ENCODE data around the gene LYPD4. TPM values are rescaled to one million over a fixed set of nuclear protein-coding genes. Genes with fewer than 3 reads are reported as not detected.

Gene LYPD4
- total RNA-seq, 4 donors from 2014 or later: not detected

GRCh38 chr19:41869374-41869955, 25.0 kb upstream of the LYPD4 start:
- intact Hi-C loops (cut with DNase I): no loop called here
- 76 to 80% methylated on average over 10 to 12 of the region's 13 CpGs for WGBS, 2 donors
- Histone ChIP-seq H3K27me3 (no peaks in the 10 kb centered on the region), H3K9me3 (no peaks in the 10 kb centered on the region), H3K4me1 (peaks cover 13 to 17% of the 10 kb centered on the region in 2 donors), H3K36me3 (peaks cover 42 to 49% of the 10 kb centered on the region in 2 donors), H3K27ac (no peak overlapping the region), H3K4me3 (replicated peaks in 1 of 3) (no peak overlapping the region)
- DNase-seq: no peak
- TF ChIP-seq, protein P1, sequence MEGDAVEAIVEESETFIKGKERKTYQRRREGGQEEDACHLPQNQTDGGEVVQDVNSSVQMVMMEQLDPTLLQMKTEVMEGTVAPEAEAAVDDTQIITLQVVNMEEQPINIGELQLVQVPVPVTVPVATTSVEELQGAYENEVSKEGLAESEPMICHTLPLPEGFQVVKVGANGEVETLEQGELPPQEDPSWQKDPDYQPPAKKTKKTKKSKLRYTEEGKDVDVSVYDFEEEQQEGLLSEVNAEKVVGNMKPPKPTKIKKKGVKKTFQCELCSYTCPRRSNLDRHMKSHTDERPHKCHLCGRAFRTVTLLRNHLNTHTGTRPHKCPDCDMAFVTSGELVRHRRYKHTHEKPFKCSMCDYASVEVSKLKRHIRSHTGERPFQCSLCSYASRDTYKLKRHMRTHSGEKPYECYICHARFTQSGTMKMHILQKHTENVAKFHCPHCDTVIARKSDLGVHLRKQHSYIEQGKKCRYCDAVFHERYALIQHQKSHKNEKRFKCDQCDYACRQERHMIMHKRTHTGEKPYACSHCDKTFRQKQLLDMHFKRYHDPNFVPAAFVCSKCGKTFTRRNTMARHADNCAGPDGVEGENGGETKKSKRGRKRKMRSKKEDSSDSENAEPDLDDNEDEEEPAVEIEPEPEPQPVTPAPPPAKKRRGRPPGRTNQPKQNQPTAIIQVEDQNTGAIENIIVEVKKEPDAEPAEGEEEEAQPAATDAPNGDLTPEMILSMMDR (IDR thresholded peaks at IDR 0.05): no peak
- TF ChIP-seq POLR2A (IDR thresholded peaks at IDR 0.05): no peak

DNA sequence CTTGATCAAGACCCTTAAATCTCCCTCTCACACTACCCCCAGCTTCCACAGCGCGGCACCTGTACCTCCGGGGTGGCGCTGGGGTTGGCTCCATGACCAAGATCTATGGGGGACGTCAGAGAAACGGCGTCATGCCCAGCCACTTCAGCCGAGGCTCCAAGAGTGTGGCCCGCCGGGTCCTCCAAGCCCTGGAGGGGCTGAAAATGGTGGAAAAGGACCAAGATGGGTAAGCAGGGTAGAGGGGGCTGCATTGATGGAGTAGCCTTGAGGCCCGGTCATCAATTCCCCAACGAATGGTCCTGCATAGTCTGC, 24.5 kb upstream of the LYPD4 start:
- WGBS, 2 donors: 77% methylated on average over 12 of the region's 12 CpGs; no CpG with 5 or more reads in 1 of the 2 donors
- Histone ChIP-seq H3K9me3 (no peaks in the 10 kb centered on the region), H3K36me3 (peaks cover 47 to 54% of the 10 kb centered on the region in 2 donors), H3K4me3 (replicated peaks in 1 of 3) (no peak overlapping the region), H3K27me3 (no peaks in the 10 kb centered on the region), H3K27ac (no peak overlapping the region), H3K4me1 (peaks cover 13 to 17% of the 10 kb centered on the region in 2 donors)
- intact Hi-C loops (cut with DNase I): no loop called here
- no peak for DNase-seq
- TF ChIP-seq POLR2A (IDR thresholded peaks at IDR 0.05): no peak
- TF ChIP-seq, protein P1 (IDR thresholded peaks at IDR 0.05): no peak

DNA sequence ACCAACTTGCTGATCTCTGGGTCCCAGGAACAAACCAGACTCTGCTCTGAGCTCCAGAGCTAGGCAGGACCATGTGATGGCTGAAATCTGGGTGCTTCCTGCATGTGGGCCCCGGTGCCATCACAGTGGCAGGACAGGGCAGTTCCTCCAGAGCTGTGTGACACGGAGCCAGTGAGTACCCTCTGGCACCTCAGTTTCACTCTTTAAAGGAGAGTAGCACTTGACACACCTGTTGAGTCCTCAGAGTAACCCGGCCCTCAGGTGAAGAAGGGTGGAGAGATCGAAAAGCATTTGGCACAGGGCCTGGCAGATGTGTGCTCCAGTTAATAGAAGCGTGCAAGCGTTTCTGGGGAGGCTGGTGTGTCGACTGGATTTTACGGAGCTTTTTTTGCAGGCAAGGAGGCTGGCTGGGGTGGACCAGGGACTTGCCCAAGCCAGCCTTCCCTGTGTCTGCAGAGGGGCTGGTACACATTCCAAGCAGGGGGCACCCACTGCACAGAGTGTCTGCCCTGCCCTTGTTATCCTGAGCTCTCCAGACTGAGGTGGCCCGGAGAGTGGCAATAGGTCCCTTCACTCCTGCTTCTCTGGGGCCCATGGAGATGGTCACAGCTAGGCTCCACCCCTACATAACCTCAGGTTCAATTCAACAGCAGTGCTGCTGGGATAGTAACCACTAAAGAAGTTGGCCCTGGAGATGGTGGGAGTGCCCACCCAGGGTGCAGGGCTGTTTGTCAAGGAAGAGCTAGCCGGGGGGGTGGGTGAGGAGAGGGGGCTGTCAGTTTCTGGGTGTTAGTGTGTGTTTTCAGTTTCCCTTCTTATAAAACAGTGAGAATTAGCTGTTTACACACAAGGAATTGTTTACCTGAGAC, 23.9 kb upstream of the LYPD4 start:
- H3K36me3 ChIP-seq: peaks cover 50 to 57% of the 10 kb centered on the region in 2 donors
- peaks cover 13 to 17% of the 10 kb centered on the region in 2 donors for H3K4me1 ChIP-seq
- no peak overlapping the region for H3K4me3 ChIP-seq (replicated peaks in 1 of 3)
- no peaks in the 10 kb centered on the region for H3K9me3 ChIP-seq
- H3K27me3 ChIP-seq: no peaks in the 10 kb centered on the region
- no peak overlapping the region for H3K27ac ChIP-seq
- intact Hi-C loops (cut with DNase I): no loop called here
- WGBS, 2 donors: 27 to 37% methylated on average over 10 of the region's 10 CpGs
- peak; percentile 83 to 88 for DNase-seq
- TF ChIP-seq, protein P1 (IDR thresholded peaks at IDR 0.05): no peak
- TF ChIP-seq POLR2A (IDR thresholded peaks at IDR 0.05): no peak

- no peaks in the 10 kb centered on the region for H3K9me3 ChIP-seq
- TF ChIP-seq, protein P1 (IDR thresholded peaks at IDR 0.05): no peak
- TF ChIP-seq POLR2A (IDR thresholded peaks at IDR 0.05): no peak
- 92 to 94% methylated on average over 3 of the region's 3 CpGs for WGBS, 2 donors
- no peak for DNase-seq
- peaks cover 25 to 29% of the 10 kb centered on the region in 2 donors for H3K4me1 ChIP-seq
- H3K36me3 ChIP-seq: peaks cover 54 to 69% of the 10 kb centered on the region in 2 donors
- H3K27ac ChIP-seq: no peak overlapping the region
- intact Hi-C loops (cut with DNase I): no loop called here
- H3K4me3 ChIP-seq (replicated peaks in 1 of 3): no peak overlapping the region
- no peaks in the 10 kb centered on the region for H3K27me3 ChIP-seq
Observed at GRCh38 chr19:41866284-41866683, 21.8 kb upstream of the LYPD4 start.

GRCh38 chr19:41864374-41864773, 19.9 kb upstream of the LYPD4 start:
- DNase-seq: no peak
- intact Hi-C loops (cut with DNase I): loop anchor here (5.0 kb wide), 1 partner anchor 93 kb away; the partner anchor contains the start of gene RABAC1
- Histone ChIP-seq H3K27ac (no peak overlapping the region), H3K9me3 (no peaks in the 10 kb centered on the region), H3K4me1 (peaks cover 31 to 34% of the 10 kb centered on the region in 2 donors), H3K36me3 (peaks cover 38 to 55% of the 10 kb centered on the region in 2 donors), H3K27me3 (no peaks in the 10 kb centered on the region), H3K4me3 (replicated peaks in 1 of 3) (no peak overlapping the region)
- 88 to 98% methylated on average over 5 of the region's 5 CpGs for WGBS, 2 donors
- TF ChIP-seq POLR2A (IDR thresholded peaks at IDR 0.05): no peak
- TF ChIP-seq, protein P1 (IDR thresholded peaks at IDR 0.05): no peak

All from thyroid gland (tissue), 4 donors.